ENCODE measurements around the gene SLC34A3.

DNA sequence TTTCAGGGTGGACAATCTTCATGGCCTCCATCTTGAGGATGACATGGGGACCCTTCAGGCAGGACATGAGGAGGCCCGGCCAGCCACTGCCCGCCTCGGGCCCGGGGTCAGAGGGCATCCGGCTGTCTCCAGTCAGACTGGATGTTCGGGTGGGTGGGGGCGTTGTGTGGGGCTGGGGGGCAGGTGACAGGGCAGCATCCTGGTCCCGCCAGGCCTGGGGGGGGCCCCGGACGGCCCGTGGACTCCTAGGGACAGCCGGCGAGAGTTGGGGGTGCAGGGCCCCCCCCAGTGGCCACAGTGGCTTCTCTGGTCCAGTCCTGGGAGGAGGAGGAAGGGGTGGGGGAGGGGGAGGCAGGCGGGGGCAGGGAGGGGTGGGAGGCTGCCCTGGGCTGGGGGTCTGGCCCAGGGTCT is 9.6 kb upstream of the SLC34A3 start:
- TF ChIP-seq CTCF (IDR thresholded peaks at IDR 0.05; ENCODE audit: insufficient read depth, low read depth, low read length) (no peak), EZH2 (IDR thresholded peaks at IDR 0.05; ENCODE audit: insufficient read depth, low read length) (no peak)
